ENCODE measurements around the gene NKAIN4. TPM values are rescaled to one million over a fixed set of nuclear protein-coding genes. Genes with fewer than 3 reads are reported as not detected.

NKAIN4 gene
- total and polyA plus RNA-seq, 2 donors (not counting 1 experiment from before 2014, with no cell fraction given) = not detected

- Mint-ChIP-seq H3K27ac (no peak overlapping the region), H3K4me1 (peaks cover 16% of the 10 kb centered on the region), H3K4me3 (no peak overlapping the region), H3K9me3 (ENCODE audit: insufficient read depth) (no peaks in the 10 kb centered on the region), H3K27me3 (peaks cover 18% of the 10 kb centered on the region)
- DNase-seq (no peak), ATAC-seq (ENCODE audit: low read depth) (no peak)
- POLR2A ChIA-PET = no interaction called here
- Histone ChIP-seq H3K27me3 (replicated peaks in 1 of 4; ENCODE audit: control extremely low read depth in 1 of 4, control insufficient read depth in 3 of 4, insufficient read depth in 4 of 4, low read length in 3 of 4) (peaks cover 0 to 5% (median 1%) of the 10 kb centered on the region in 4 experiments), H3K9me3 (ENCODE audit: control extremely low read depth in 1 of 3, control insufficient read depth in 2 of 3, insufficient read depth in 1 of 3, low read length in 2 of 3) (no peaks in the 10 kb centered on the region), H3K4me2 (replicated peaks; ENCODE audit: low read depth, low read length, poor library complexity, severe bottlenecking) (no peak overlapping the region), H3K27ac (ENCODE audit: low read length in 2 of 2) (no peak overlapping the region), H3K4me3 (ENCODE audit: control extremely low read depth in 1 of 5, extremely low read depth in 1 of 5, insufficient read depth in 1 of 5, low read depth in 2 of 5, low read length in 4 of 5) (no peak overlapping the region), H3K4me1 (ENCODE audit: control insufficient read depth in 2 of 2, insufficient read depth in 2 of 2, low read length in 2 of 2) (peaks cover 11 to 14% of the 10 kb centered on the region in 2 donors), H3K9ac (ENCODE audit: low read length) (no peak overlapping the region), H3K36me3 (replicated peaks in 1 of 2; ENCODE audit: control extremely low read depth in 1 of 2, control insufficient read depth in 1 of 2, extremely low read depth in 1 of 2, insufficient read depth in 2 of 2, low read length in 1 of 2) (no peaks in the 10 kb centered on the region), H3K79me2 (ENCODE audit: control insufficient read depth, insufficient read depth, low read length) (peaks cover 11% of the 10 kb centered on the region), H2AFZ (ENCODE audit: insufficient read depth, low read depth, low read length, poor library complexity, severe bottlenecking) (no peak overlapping the region), H4K20me1 (ENCODE audit: control insufficient read depth, insufficient read depth, low read length, poor library complexity, severe bottlenecking) (peaks cover 4% of the 10 kb centered on the region)
- CTCF ChIA-PET = no interaction called here
- TF ChIP-seq EZH2 (IDR thresholded peaks at IDR 0.05; ENCODE audit: borderline replicate concordance, insufficient read depth, low read depth, low read length, poor library complexity, severe bottlenecking) (no peak), CTCF (IDR thresholded peaks at IDR 0.05) (no peak)
- intact Hi-C loops (cut with micrococcal nuclease) = no loop called here
- WGBS (ENCODE audit: insufficient coverage) = 64% methylated on average over 15 of the region's 18 CpGs
These were observed 14.6 kb upstream of the NKAIN4 start for GRCh38 chr20:63268671-63269439.

DNA sequence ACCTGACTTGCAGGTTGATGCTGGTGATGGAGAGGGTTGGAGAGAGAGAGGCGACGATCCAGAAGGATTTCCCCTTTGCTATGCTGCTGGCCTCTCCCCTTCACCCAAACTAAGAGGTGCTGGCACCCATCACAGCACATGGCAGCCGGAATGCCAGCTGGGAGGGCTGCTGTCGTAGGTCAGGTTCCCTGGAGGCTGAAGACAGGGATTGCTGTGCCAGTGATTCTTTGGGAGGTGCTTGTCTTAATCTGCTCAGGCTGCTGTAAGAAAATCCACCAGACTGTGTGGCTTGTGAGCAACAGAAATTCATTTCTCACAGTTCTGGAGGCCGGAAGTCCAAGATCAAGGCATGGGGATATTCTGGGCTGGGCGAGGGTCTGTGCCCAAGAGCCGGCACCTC is 14.0 kb upstream of the NKAIN4 start:
- Mint-ChIP-seq H3K27me3 (peaks cover 20% of the 10 kb centered on the region), H3K9me3 (ENCODE audit: insufficient read depth) (no peaks in the 10 kb centered on the region), H3K4me3 (no peak overlapping the region), H3K27ac (no peak overlapping the region), H3K4me1 (peaks cover 10% of the 10 kb centered on the region)
- DNase-seq (no peak), ATAC-seq (ENCODE audit: low read depth) (no peak)
- H2AFZ ChIP-seq (ENCODE audit: insufficient read depth, low read depth, low read length, poor library complexity, severe bottlenecking) = no peak overlapping the region
- no peaks in the 10 kb centered on the region for H3K36me3 ChIP-seq (replicated peaks in 1 of 2; ENCODE audit: control extremely low read depth in 1 of 2, control insufficient read depth in 1 of 2, extremely low read depth in 1 of 2, insufficient read depth in 2 of 2, low read length in 1 of 2)
- intact Hi-C loops (cut with micrococcal nuclease) = no loop called here
- POLR2A ChIA-PET = no interaction called here
- no peaks in the 10 kb centered on the region for H3K9me3 ChIP-seq (ENCODE audit: control extremely low read depth in 1 of 3, control insufficient read depth in 2 of 3, insufficient read depth in 1 of 3, low read length in 2 of 3)
- peaks cover 5 to 8% of the 10 kb centered on the region in 2 donors for H3K4me1 ChIP-seq (ENCODE audit: control insufficient read depth in 2 of 2, insufficient read depth in 2 of 2, low read length in 2 of 2)
- no peak overlapping the region for H3K9ac ChIP-seq (ENCODE audit: low read length)
- no peak for TF ChIP-seq CTCF (IDR thresholded peaks at IDR 0.05)
- TF ChIP-seq EZH2 (IDR thresholded peaks at IDR 0.05; ENCODE audit: borderline replicate concordance, insufficient read depth, low read depth, low read length, poor library complexity, severe bottlenecking) = no peak
- no peak overlapping the region for H3K27ac ChIP-seq (ENCODE audit: low read length in 2 of 2)
- WGBS (ENCODE audit: insufficient coverage) = 82% methylated on average over 5 of the region's 7 CpGs
- no peaks in the 10 kb centered on the region for H4K20me1 ChIP-seq (ENCODE audit: control insufficient read depth, insufficient read depth, low read length, poor library complexity, severe bottlenecking)
- no peak overlapping the region for H3K4me2 ChIP-seq (replicated peaks; ENCODE audit: low read depth, low read length, poor library complexity, severe bottlenecking)
- CTCF ChIA-PET = no interaction called here
- H3K4me3 ChIP-seq (ENCODE audit: control extremely low read depth in 1 of 5, extremely low read depth in 1 of 5, insufficient read depth in 1 of 5, low read depth in 2 of 5, low read length in 4 of 5) = no peak overlapping the region
- peaks cover 0 to 5% (median 1%) of the 10 kb centered on the region in 4 experiments for H3K27me3 ChIP-seq (replicated peaks in 1 of 4; ENCODE audit: control extremely low read depth in 1 of 4, control insufficient read depth in 3 of 4, insufficient read depth in 4 of 4, low read length in 3 of 4)
- peaks cover 5% of the 10 kb centered on the region for H3K79me2 ChIP-seq (ENCODE audit: control insufficient read depth, insufficient read depth, low read length)
